GM23338 (cell line): ENCODE measurements around the gene PHKG2. TPM values are rescaled to one million over a fixed set of nuclear protein-coding genes. Genes with fewer than 3 reads are reported as not detected.

Source experiments
- ATAC-seq: fragments of 200-7000 bp; cut with Tn5 transposase; 3 replicates; pipeline ENCODE4 v1.9.1; 2020
- DNase-seq: peaks from one replicate; pipeline ENCODE4 v3.0.0-alpha.2; 2015; ENCODE audit warnings: low spot score
- H2AFZ ChIP-seq: fragments of 200-600 bp; sonication (generic); 2 replicates; pipeline ENCODE4 v1.8.0; 2016; ENCODE audit warnings: antibody characterized with exemption, mild to moderate bottlenecking, moderate library complexity
- H3F3A ChIP-seq: fragments of 200-600 bp; sonication (generic); replicated peaks from 2 replicates; pipeline ENCODE4 v1.8.0; 2017; ENCODE audit warnings: antibody characterized with exemption, mixed run types, low read depth
- H3K27ac ChIP-seq: fragments of 200-600 bp; sonication (generic); 2 replicates; pipeline ENCODE4 v1.6.1; 2016; ENCODE audit warnings: low read depth
- H3K27me3 ChIP-seq: fragments of 200-600 bp; sonication (generic); 2 replicates; pipeline ENCODE4 v1.8.0; 2016; ENCODE audit warnings: mild to moderate bottlenecking, mixed run types, moderate library complexity; ENCODE audit not compliant: insufficient read depth
- H3K36me3 ChIP-seq: fragments of 200-600 bp; sonication (generic); 2 replicates; pipeline ENCODE4 v1.8.0; 2016; ENCODE audit warnings: mild to moderate bottlenecking; ENCODE audit not compliant: insufficient read depth
- H3K4me1 ChIP-seq: fragments of 200-600 bp; sonication (generic); 2 replicates; pipeline ENCODE4 v1.8.0; 2016; ENCODE audit warnings: mild to moderate bottlenecking, moderate library complexity; ENCODE audit not compliant: insufficient read depth
- H3K4me2 ChIP-seq: fragments of 200-600 bp; sonication (generic); 2 replicates; pipeline ENCODE4 v1.7.1; 2017; ENCODE audit warnings: mixed run types
- H3K4me3 ChIP-seq: fragments of 200-600 bp; sonication (generic); 2 replicates; pipeline ENCODE4 v1.6.1; 2016; ENCODE audit warnings: mixed run types
- H3K79me2 ChIP-seq: fragments of 200-600 bp; sonication (generic); replicated peaks from 2 replicates; pipeline ENCODE4 v1.8.0; 2017; ENCODE audit warnings: mild to moderate bottlenecking; ENCODE audit not compliant: insufficient read depth
- H3K9me2 ChIP-seq: fragments of 200-600 bp; sonication (generic); 2 replicates; pipeline ENCODE4 v1.8.0; 2017; ENCODE audit not compliant: insufficient read depth
- H4K20me1 ChIP-seq: fragments of 200-600 bp; sonication (generic); replicated peaks from 2 replicates; pipeline ENCODE4 v1.8.0; 2017; ENCODE audit warnings: mild to moderate bottlenecking; ENCODE audit not compliant: insufficient read depth
- H3K27ac Mint-ChIP-seq: 2 replicates; pipeline ENCODE4 v1.8.0; 2020; ENCODE audit warnings: inconsistent platforms, mild to moderate bottlenecking, moderate library complexity, mixed read lengths
- H3K27me3 Mint-ChIP-seq: 3 replicates; pipeline ENCODE4 v1.8.0; 2022; ENCODE audit warnings: low read depth, mild to moderate bottlenecking, moderate library complexity, mixed read lengths, inconsistent platforms; ENCODE audit not compliant: insufficient read depth, poor library complexity
- H3K36me3 Mint-ChIP-seq: 3 replicates; pipeline ENCODE4 v1.8.0; 2021; ENCODE audit warnings: low read depth, mild to moderate bottlenecking, inconsistent platforms, moderate library complexity, mixed read lengths
- H3K4me1 Mint-ChIP-seq: 3 replicates; pipeline ENCODE4 v1.8.0; 2020; ENCODE audit warnings: mild to moderate bottlenecking, inconsistent platforms, mixed read lengths
- H3K4me3 Mint-ChIP-seq: 3 replicates; pipeline ENCODE4 v1.8.0; 2021; ENCODE audit warnings: moderate library complexity, mild to moderate bottlenecking, inconsistent platforms, mixed read lengths
- H3K9me3 Mint-ChIP-seq: 3 replicates; pipeline ENCODE4 v1.8.0; 2020; ENCODE audit warnings: moderate library complexity, mild to moderate bottlenecking, inconsistent platforms, mixed read lengths
- CREB1 ChIP-seq: fragments of 250-450 bp; sonication (Bioruptor Pico); IDR thresholded peaks from 2 replicates; pipeline ENCODE4 v1.5.0; 2020; ENCODE audit warnings: low read depth, mild to moderate bottlenecking, moderate library complexity
- CTCF ChIP-seq, 2 experiments: fragments of 200-600 bp in 1 of 2; sonication (generic) in 1 of 2; conservative IDR thresholded peaks; 2 replicates each; pipeline versions ENCODE4 v1.5.1 to v1.6.1; 2016 to 2017; ENCODE audit warnings: antibody characterized with exemption in 2 of 2, low read depth in 2 of 2, mild to moderate bottlenecking in 2 of 2, moderate library complexity in 1 of 2
- EZH2 ChIP-seq: fragments of 200-600 bp; sonication (generic); IDR thresholded peaks from one replicate; pipeline ENCODE4 v1.8.0; 2017; ENCODE audit warnings: antibody characterized with exemption, mild to moderate bottlenecking, low read depth; ENCODE audit not compliant: unreplicated experiment
- JUNB ChIP-seq: IDR thresholded peaks from one replicate; pipeline ENCODE4 v1.6.1; 2016; ENCODE audit warnings: antibody characterized with exemption; ENCODE audit not compliant: unreplicated experiment
- NANOG ChIP-seq: IDR thresholded peaks from 2 replicates; pipeline ENCODE4 v1.6.1; 2016; ENCODE audit warnings: antibody characterized with exemption, borderline replicate concordance
- POLR2AphosphoS5 ChIP-seq: IDR thresholded peaks from 2 replicates; pipeline ENCODE4 v1.6.1; 2016; ENCODE audit warnings: antibody characterized with exemption, low read depth
- REST ChIP-seq: IDR thresholded peaks from one replicate; pipeline ENCODE4 v1.6.1; 2018; ENCODE audit warnings: antibody characterized with exemption; ENCODE audit not compliant: unreplicated experiment
- ZNF114 ChIP-seq: fragments of 250-450 bp; sonication (Bioruptor Pico); IDR thresholded peaks from 2 replicates; pipeline ENCODE4 v1.5.0; 2020; ENCODE audit warnings: mild to moderate bottlenecking, moderate library complexity
- ZNF331 ChIP-seq: fragments of 250-450 bp; sonication (Bioruptor Pico); IDR thresholded peaks from 2 replicates; pipeline ENCODE4 v1.5.0; 2020; ENCODE audit warnings: low read depth, mild to moderate bottlenecking, moderate library complexity
- ZNF462 ChIP-seq: fragments of 250-450 bp; sonication (Bioruptor Pico); IDR thresholded peaks from 2 replicates; pipeline ENCODE4 v1.5.0; 2020; ENCODE audit warnings: mild to moderate bottlenecking, moderate library complexity
- polyA plus RNA-seq: library from polyadenylated mRNA; unstranded; fragments of >200 nt; fragmentation: Nextera tagmentation; extraction: Ambion mirVana; gene quantifications from 2 replicates; pipeline ENCODE4 v1.2.1, GENCODE V29; 2016
- total RNA-seq: library from RNA; depleted of rRNA; stranded (reverse); fragments of >200 nt; shearing (Covaris generic); gene quantifications from 2 replicates; pipeline ENCODE4 v1.2.3, GENCODE V29; 2014
- TF ChIP-seq, protein P1 (sequence below): IDR thresholded peaks from 2 replicates; pipeline ENCODE4 v1.6.1; 2016; ENCODE audit warnings: antibody characterized with exemption

Gene PHKG2
- total and polyA plus RNA-seq, 2 experiments from 2014 or later: 26.9 to 27.0 TPM

- TF ChIP-seq REST (no peak), EZH2 (no peak), CTCF (conservative IDR thresholded peaks at IDR 0.05; ENCODE audit: low read depth in 2 of 2) (no peak), JUNB (no peak)
- TF ChIP-seq, protein P1, sequence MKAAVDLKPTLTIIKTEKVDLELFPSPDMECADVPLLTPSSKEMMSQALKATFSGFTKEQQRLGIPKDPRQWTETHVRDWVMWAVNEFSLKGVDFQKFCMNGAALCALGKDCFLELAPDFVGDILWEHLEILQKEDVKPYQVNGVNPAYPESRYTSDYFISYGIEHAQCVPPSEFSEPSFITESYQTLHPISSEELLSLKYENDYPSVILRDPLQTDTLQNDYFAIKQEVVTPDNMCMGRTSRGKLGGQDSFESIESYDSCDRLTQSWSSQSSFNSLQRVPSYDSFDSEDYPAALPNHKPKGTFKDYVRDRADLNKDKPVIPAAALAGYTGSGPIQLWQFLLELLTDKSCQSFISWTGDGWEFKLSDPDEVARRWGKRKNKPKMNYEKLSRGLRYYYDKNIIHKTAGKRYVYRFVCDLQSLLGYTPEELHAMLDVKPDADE: no peak
Measured at GRCh38 chr16:30725418-30725792, 22.8 kb upstream of the PHKG2 start (continued).

- peak overlapping the region; percentile 58 for H3K4me2 ChIP-seq
- H4K20me1 ChIP-seq: peaks cover 23% of the 10 kb centered on the region
- ATAC-seq (no peak; the same call in 2 of the 3 replicates), DNase-seq (no peak)
- H3K4me3 Mint-ChIP-seq: no peak overlapping the region
- no peak overlapping the region for H3K4me3 ChIP-seq
- H3K27ac ChIP-seq: peak overlapping the region; percentile 62; the same call in 1 of the 2 replicates
- peaks cover 16% of the 10 kb centered on the region for H3K4me1 ChIP-seq
- peaks cover 31% of the 10 kb centered on the region for H3K36me3 ChIP-seq
- peaks cover 74% of the 10 kb centered on the region for H3K36me3 Mint-ChIP-seq
- H3K9me3 Mint-ChIP-seq: no peaks in the 10 kb centered on the region
- H3K4me1 Mint-ChIP-seq: peaks cover 16% of the 10 kb centered on the region
- no peaks in the 10 kb centered on the region for H3K9me2 ChIP-seq
- H3K79me2 ChIP-seq: peaks cover 28% of the 10 kb centered on the region
- H3K27me3 Mint-ChIP-seq: peaks cover 8% of the 10 kb centered on the region
- no peaks in the 10 kb centered on the region for H3K27me3 ChIP-seq
- no peak overlapping the region for H2AFZ ChIP-seq
- H3K27ac Mint-ChIP-seq: peak overlapping the region; percentile 58
- H3F3A ChIP-seq: no peaks in the 10 kb centered on the region; the same call in 1 of the 2 replicates
- no peak for TF ChIP-seq NANOG
- TF ChIP-seq POLR2AphosphoS5: no peak
- no peak for TF ChIP-seq ZNF462 (CRISPR knock-in tag)
- TF ChIP-seq CREB1 (CRISPR knock-in tag): no peak
- TF ChIP-seq EZH2: no peak
- TF ChIP-seq ZNF114 (CRISPR knock-in tag): no peak
- TF ChIP-seq, protein P1: no peak
- TF ChIP-seq JUNB: no peak
- no peak for TF ChIP-seq ZNF331 (CRISPR knock-in tag)
Measured at GRCh38 chr16:30728321-30728720, 19.9 kb upstream of the PHKG2 start.
